Fibroblast of lung (primary cell): Measurements from ENCODE around the gene PIR. TPM values are rescaled to one million over a fixed set of nuclear protein-coding genes. Genes with fewer than 3 reads are reported as not detected.

Experiments
- DNase-seq, 2 donors: peaks; one replicate each; pipeline versions ENCODE4 v3.0.0 to v3.0.0-alpha.2; 2010; ENCODE audit warnings: low read depth in 2 of 2
- H2AFZ ChIP-seq: 2 replicates; pipeline ENCODE4 v1.5.1; 2012; ENCODE audit warnings: low read length, control low read depth, inconsistent platforms
- H3K27ac ChIP-seq: 2 replicates; pipeline ENCODE4 v1.5.1; 2011; ENCODE audit warnings: low read length, control low read depth; ENCODE audit not compliant: insufficient read depth
- H3K27me3 ChIP-seq: 2 replicates; pipeline ENCODE4 v1.5.1; 2011; ENCODE audit warnings: mild to moderate bottlenecking, low read length; ENCODE audit not compliant: control insufficient read depth, insufficient read depth
- H3K36me3 ChIP-seq: 2 replicates; pipeline ENCODE4 v1.5.1; 2011; ENCODE audit warnings: low read length; ENCODE audit not compliant: control insufficient read depth, insufficient read depth
- H3K4me1 ChIP-seq: 2 replicates; pipeline ENCODE4 v1.5.1; 2011; ENCODE audit warnings: low read length; ENCODE audit not compliant: control insufficient read depth, insufficient read depth; ENCODE audit errors: extremely low read depth
- H3K4me2 ChIP-seq: 2 replicates; pipeline ENCODE4 v1.5.1; 2011; ENCODE audit warnings: low read length, control low read depth; ENCODE audit not compliant: insufficient read depth; ENCODE audit errors: extremely low read depth
- H3K4me3 ChIP-seq, 4 experiments: fragments of 200-600 bp in 1 of 4; sonication (generic) in 1 of 4; replicated peaks in 1 of 4; 2 replicates each; pipeline ENCODE4 v1.5.1; 2011 to 2016; ENCODE audit warnings: low read length in 4 of 4, low read depth in 3 of 4, mild to moderate bottlenecking in 3 of 4, control low read depth in 2 of 4, inconsistent platforms in 1 of 4, mixed read lengths in 1 of 4; ENCODE audit not compliant: insufficient read depth in 1 of 4; ENCODE audit errors: control extremely low read depth in 1 of 4
- H3K79me2 ChIP-seq: 2 replicates; pipeline ENCODE4 v1.5.1; 2012; ENCODE audit warnings: mild to moderate bottlenecking, low read length, inconsistent platforms; ENCODE audit not compliant: control insufficient read depth, insufficient read depth
- H3K9ac ChIP-seq: 2 replicates; pipeline ENCODE4 v1.5.1; 2011; ENCODE audit warnings: mild to moderate bottlenecking, low read length, control low read depth; ENCODE audit not compliant: insufficient read depth
- H3K9me3 ChIP-seq: 2 replicates; pipeline ENCODE4 v1.5.1; 2012; ENCODE audit warnings: low read depth, low read length; ENCODE audit not compliant: control insufficient read depth, insufficient read depth
- H4K20me1 ChIP-seq: 2 replicates; pipeline ENCODE4 v1.5.1; 2011; ENCODE audit warnings: low read length; ENCODE audit not compliant: control insufficient read depth, insufficient read depth; ENCODE audit errors: extremely low read depth
- CTCF ChIP-seq, 2 donors: IDR thresholded peaks in 1 of 2; conservative IDR thresholded peaks in 1 of 2; 1 replicate in 1 of 2; 2 replicates in 1 of 2; pipeline ENCODE4 v1.5.1; 2011 to 2012; ENCODE audit warnings: low read length in 2 of 2, control low read depth in 1 of 2, inconsistent platforms in 1 of 2, low read depth in 1 of 2, mild to moderate bottlenecking in 1 of 2
- EZH2 ChIP-seq: IDR thresholded peaks from 2 replicates; pipeline ENCODE4 v1.5.1; 2012; ENCODE audit warnings: low read length, control low read depth, mild to moderate bottlenecking; ENCODE audit errors: missing control alignments
- polyA plus RNA-seq, 2 donors: library from polyadenylated mRNA; depleted of rRNA in 1 of 2; stranded (reverse) in 1 of 2; unstranded in 1 of 2; fragments of >200 nt; gene quantifications; 2 replicates each; pipeline ENCODE4 v1.2.1, GENCODE V29; 2011 to 2012; ENCODE audit warnings: missing spikeins in 1 of 2
- total RNA-seq: library from RNA; depleted of rRNA; stranded (reverse); fragments of >200 nt; gene quantifications from 2 replicates; pipeline ENCODE4 v1.2.1, GENCODE V29; 2014

Gene PIR
- total and polyA plus RNA-seq, 2 donors (not counting 1 experiment from before 2014, with no cell fraction given): 17.0 to 19.9 TPM

- Histone ChIP-seq H3K4me3 (no peak overlapping the region), H2AFZ (no peak overlapping the region), H3K27ac (no peak overlapping the region), H3K27me3 (no peaks in the 10 kb centered on the region), H3K9me3 (no peaks in the 10 kb centered on the region), H3K9ac (no peak overlapping the region), H3K36me3 (no peaks in the 10 kb centered on the region), H3K79me2 (no peaks in the 10 kb centered on the region), H4K20me1 (no peaks in the 10 kb centered on the region), H3K4me2 (no peak overlapping the region), H3K4me1 (no peaks in the 10 kb centered on the region)
- DNase-seq: no peak
- TF ChIP-seq CTCF (conservative IDR thresholded peaks at IDR 0.05 in 1 of 2, IDR thresholded peaks at IDR 0.05 in 1 of 2; ENCODE audit: low read depth in 1 of 2, low read length in 2 of 2) (no peak), EZH2 (no peak)
Measured at GRCh38 chrX:15441464-15441863, 51.7 kb downstream of the PIR start.

- no peak for TF ChIP-seq EZH2
- TF ChIP-seq CTCF (conservative IDR thresholded peaks at IDR 0.05 in 1 of 2, IDR thresholded peaks at IDR 0.05 in 1 of 2; ENCODE audit: low read depth in 1 of 2, low read length in 2 of 2): no peak
- Histone ChIP-seq H3K4me2 (no peak overlapping the region), H3K4me1 (no peaks in the 10 kb centered on the region), H3K79me2 (no peaks in the 10 kb centered on the region), H2AFZ (no peak overlapping the region), H3K9ac (no peak overlapping the region), H3K27me3 (no peaks in the 10 kb centered on the region), H3K27ac (no peak overlapping the region), H4K20me1 (no peaks in the 10 kb centered on the region), H3K9me3 (no peaks in the 10 kb centered on the region), H3K4me3 (no peak overlapping the region), H3K36me3 (no peaks in the 10 kb centered on the region)
- no peak for DNase-seq
Measured at GRCh38 chrX:15438332-15438731, 54.8 kb downstream of the PIR start.

- no peaks in the 10 kb centered on the region for H3K4me1 ChIP-seq
- DNase-seq: no peak
Measured at GRCh38 chrX:15437724-15438123, 55.4 kb downstream of the PIR start.

More at GRCh38 chrX:15437724-15438123, 55.4 kb downstream of the PIR start:
- no peak overlapping the region for H3K4me3 ChIP-seq
- H4K20me1 ChIP-seq: no peaks in the 10 kb centered on the region
- no peaks in the 10 kb centered on the region for H3K27me3 ChIP-seq
- no peak overlapping the region for H3K4me2 ChIP-seq
- H3K36me3 ChIP-seq: no peaks in the 10 kb centered on the region
- TF ChIP-seq EZH2 (no peak), CTCF (conservative IDR thresholded peaks at IDR 0.05 in 1 of 2, IDR thresholded peaks at IDR 0.05 in 1 of 2; ENCODE audit: low read depth in 1 of 2, low read length in 2 of 2) (no peak)
- no peaks in the 10 kb centered on the region for H3K9me3 ChIP-seq
- no peak overlapping the region for H2AFZ ChIP-seq
- no peak overlapping the region for H3K9ac ChIP-seq
- no peaks in the 10 kb centered on the region for H3K79me2 ChIP-seq
- H3K27ac ChIP-seq: no peak overlapping the region
